T-helper 2 cell treated with Interferon-gamma antibody and Interleukin-4, amounts not matched to agents 5 μg/mL and 100 μg/mL, for 36 hours (primary cell): ENCODE data around the gene WNT3A.
A peak's percentile ranks its signal among the peaks of the same experiment; 100 is the strongest.

Experiments
- DNase-seq: peaks from one replicate; pipeline ENCODE4 v3.0.0; 2021; ENCODE audit warnings: low spot score
- H3K27ac Mint-ChIP-seq: one replicate; pipeline ENCODE4 v1.8.0; 2021; ENCODE audit warnings: mild to moderate bottlenecking, mixed read lengths
- H3K27me3 Mint-ChIP-seq: one replicate; pipeline ENCODE4 v1.8.0; 2021; ENCODE audit warnings: low read depth, mixed read lengths
- H3K36me3 Mint-ChIP-seq: one replicate; pipeline ENCODE4 v1.8.0; 2021; ENCODE audit warnings: low read depth, mixed read lengths
- H3K4me1 Mint-ChIP-seq: one replicate; pipeline ENCODE4 v1.8.0; 2021; ENCODE audit warnings: low read depth, mixed read lengths
- H3K4me3 Mint-ChIP-seq: one replicate; pipeline ENCODE4 v1.8.0; 2022; ENCODE audit warnings: mild to moderate bottlenecking, moderate library complexity, mixed read lengths
- H3K9me3 Mint-ChIP-seq: one replicate; pipeline ENCODE4 v1.8.0; 2021; ENCODE audit warnings: mixed read lengths

WNT3A gene

GRCh38 chr1:228058172-228058948, 51.6 kb downstream of the WNT3A start:
- Mint-ChIP-seq H3K4me1 (peaks cover 3% of the 10 kb centered on the region), H3K36me3 (no peaks in the 10 kb centered on the region), H3K9me3 (no peaks in the 10 kb centered on the region), H3K4me3 (no peak overlapping the region), H3K27ac (no peak overlapping the region), H3K27me3 (peaks cover 56% of the 10 kb centered on the region)
- no peak for DNase-seq

GRCh38 chr1:228058949-228059633, 52.3 kb downstream of the WNT3A start:
- H3K27ac Mint-ChIP-seq, result no peak overlapping the region
- no peak for DNase-seq
- H3K9me3 Mint-ChIP-seq, result no peaks in the 10 kb centered on the region
- peaks cover 50% of the 10 kb centered on the region for H3K27me3 Mint-ChIP-seq
- H3K36me3 Mint-ChIP-seq, result no peaks in the 10 kb centered on the region
- peaks cover 3% of the 10 kb centered on the region for H3K4me1 Mint-ChIP-seq
- peak overlapping the region; percentile 72 for H3K4me3 Mint-ChIP-seq

- Mint-ChIP-seq H3K9me3 (no peaks in the 10 kb centered on the region), H3K4me3 (peak overlapping the region; percentile 72), H3K36me3 (no peaks in the 10 kb centered on the region), H3K27ac (no peak overlapping the region), H3K27me3 (peaks cover 50% of the 10 kb centered on the region), H3K4me1 (peaks cover 3% of the 10 kb centered on the region)
- peak; percentile 48 for DNase-seq
Measured at GRCh38 chr1:228059634-228060457, 53.0 kb downstream of the WNT3A start.

GRCh38 chr1:228060458-228061190, 53.8 kb downstream of the WNT3A start:
- H3K27ac Mint-ChIP-seq, result no peak overlapping the region
- H3K36me3 Mint-ChIP-seq, result no peaks in the 10 kb centered on the region
- peaks cover 47% of the 10 kb centered on the region for H3K27me3 Mint-ChIP-seq
- peak overlapping the region; percentile 27 for H3K4me3 Mint-ChIP-seq
- H3K4me1 Mint-ChIP-seq, result peaks cover 3% of the 10 kb centered on the region
- H3K9me3 Mint-ChIP-seq, result no peaks in the 10 kb centered on the region
- no peak for DNase-seq

GRCh38 chr1:228061411-228062084, 54.8 kb downstream of the WNT3A start:
- no peak overlapping the region for H3K27ac Mint-ChIP-seq
- H3K36me3 Mint-ChIP-seq, result no peaks in the 10 kb centered on the region
- peaks cover 39% of the 10 kb centered on the region for H3K27me3 Mint-ChIP-seq
- no peaks in the 10 kb centered on the region for H3K9me3 Mint-ChIP-seq
- DNase-seq, result no peak
- peaks cover 3% of the 10 kb centered on the region for H3K4me1 Mint-ChIP-seq
- no peak overlapping the region for H3K4me3 Mint-ChIP-seq

- Mint-ChIP-seq H3K9me3 (no peaks in the 10 kb centered on the region), H3K4me1 (peaks cover 3% of the 10 kb centered on the region), H3K27ac (no peak overlapping the region), H3K4me3 (no peak overlapping the region), H3K36me3 (no peaks in the 10 kb centered on the region), H3K27me3 (peaks cover 35% of the 10 kb centered on the region)
- no peak for DNase-seq
Measured at GRCh38 chr1:228062085-228062791, 55.4 kb downstream of the WNT3A start.

GRCh38 chr1:228062812-228063211, 56.0 kb downstream of the WNT3A start:
- Mint-ChIP-seq H3K27me3 (peaks cover 29% of the 10 kb centered on the region), H3K27ac (no peak overlapping the region), H3K36me3 (no peaks in the 10 kb centered on the region), H3K4me1 (peaks cover 3% of the 10 kb centered on the region), H3K4me3 (no peak overlapping the region), H3K9me3 (no peaks in the 10 kb centered on the region)
- DNase-seq, result no peak

- peaks cover 22% of the 10 kb centered on the region for H3K27me3 Mint-ChIP-seq
- H3K9me3 Mint-ChIP-seq, result no peaks in the 10 kb centered on the region
- no peak for DNase-seq
- H3K4me3 Mint-ChIP-seq, result no peak overlapping the region
- H3K36me3 Mint-ChIP-seq, result no peaks in the 10 kb centered on the region
- no peak overlapping the region for H3K27ac Mint-ChIP-seq
- H3K4me1 Mint-ChIP-seq, result peaks cover 3% of the 10 kb centered on the region
Measured at GRCh38 chr1:228063251-228064191, 56.7 kb downstream of the WNT3A start.

- H3K36me3 Mint-ChIP-seq, result no peaks in the 10 kb centered on the region
- H3K9me3 Mint-ChIP-seq, result no peaks in the 10 kb centered on the region
- peaks cover 3% of the 10 kb centered on the region for H3K4me1 Mint-ChIP-seq
- peaks cover 21% of the 10 kb centered on the region for H3K27me3 Mint-ChIP-seq
- no peak overlapping the region for H3K4me3 Mint-ChIP-seq
- no peak overlapping the region for H3K27ac Mint-ChIP-seq
- no peak for DNase-seq
Measured at GRCh38 chr1:228064296-228064695, 57.5 kb downstream of the WNT3A start.

- Mint-ChIP-seq H3K36me3 (no peaks in the 10 kb centered on the region), H3K4me3 (no peak overlapping the region), H3K27me3 (peaks cover 16% of the 10 kb centered on the region), H3K4me1 (peaks cover 3% of the 10 kb centered on the region), H3K9me3 (no peaks in the 10 kb centered on the region), H3K27ac (no peak overlapping the region)
- DNase-seq, result no peak
Measured at GRCh38 chr1:228064741-228065542, 58.1 kb downstream of the WNT3A start.

- Mint-ChIP-seq H3K4me1 (peaks cover 3% of the 10 kb centered on the region), H3K4me3 (no peak overlapping the region), H3K27ac (no peak overlapping the region), H3K27me3 (peaks cover 12% of the 10 kb centered on the region), H3K9me3 (no peaks in the 10 kb centered on the region), H3K36me3 (no peaks in the 10 kb centered on the region)
- DNase-seq, result no peak
Measured at GRCh38 chr1:228065543-228066347, 58.9 kb downstream of the WNT3A start.
